ENCODE measurements around the gene WDR27.

DNA sequence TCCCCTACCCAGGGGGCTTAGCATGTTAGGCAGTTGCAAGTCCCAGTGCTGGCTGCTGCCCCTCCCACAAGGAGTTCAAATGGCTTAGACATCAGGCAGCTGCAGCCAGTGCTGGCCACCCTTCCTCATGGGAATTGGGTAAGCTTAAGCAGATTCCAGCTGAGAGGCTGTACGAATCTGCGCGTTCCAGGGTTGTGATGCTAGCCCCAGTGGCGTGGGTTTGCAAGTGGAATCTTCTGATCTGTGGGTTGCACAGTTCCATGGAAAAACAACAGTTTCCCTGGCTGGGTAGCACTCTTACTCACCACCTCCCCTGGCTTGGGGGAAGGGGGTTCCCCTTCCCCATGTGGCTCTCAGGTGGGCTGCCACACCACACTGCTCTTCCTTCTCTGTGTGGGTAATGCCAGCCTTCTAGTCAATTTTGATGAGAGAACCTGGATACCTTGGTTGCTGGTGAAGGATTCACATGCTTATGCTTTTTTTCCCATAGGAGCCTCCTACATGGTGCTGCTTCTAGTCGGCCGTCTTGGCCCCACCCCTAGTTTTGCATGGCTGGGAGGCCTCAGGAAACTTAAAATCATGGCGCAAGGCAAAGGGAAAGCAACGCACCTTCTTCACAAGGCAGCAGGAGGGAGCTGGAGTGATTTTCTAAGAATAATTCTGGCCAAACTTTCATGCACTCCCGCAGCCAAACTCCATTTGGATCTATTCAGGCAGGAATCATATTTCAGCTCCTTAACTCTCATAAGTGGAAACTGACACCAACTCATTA, 36.6 kb upstream of the WDR27 start:
- TF ChIP-seq, protein P1, sequence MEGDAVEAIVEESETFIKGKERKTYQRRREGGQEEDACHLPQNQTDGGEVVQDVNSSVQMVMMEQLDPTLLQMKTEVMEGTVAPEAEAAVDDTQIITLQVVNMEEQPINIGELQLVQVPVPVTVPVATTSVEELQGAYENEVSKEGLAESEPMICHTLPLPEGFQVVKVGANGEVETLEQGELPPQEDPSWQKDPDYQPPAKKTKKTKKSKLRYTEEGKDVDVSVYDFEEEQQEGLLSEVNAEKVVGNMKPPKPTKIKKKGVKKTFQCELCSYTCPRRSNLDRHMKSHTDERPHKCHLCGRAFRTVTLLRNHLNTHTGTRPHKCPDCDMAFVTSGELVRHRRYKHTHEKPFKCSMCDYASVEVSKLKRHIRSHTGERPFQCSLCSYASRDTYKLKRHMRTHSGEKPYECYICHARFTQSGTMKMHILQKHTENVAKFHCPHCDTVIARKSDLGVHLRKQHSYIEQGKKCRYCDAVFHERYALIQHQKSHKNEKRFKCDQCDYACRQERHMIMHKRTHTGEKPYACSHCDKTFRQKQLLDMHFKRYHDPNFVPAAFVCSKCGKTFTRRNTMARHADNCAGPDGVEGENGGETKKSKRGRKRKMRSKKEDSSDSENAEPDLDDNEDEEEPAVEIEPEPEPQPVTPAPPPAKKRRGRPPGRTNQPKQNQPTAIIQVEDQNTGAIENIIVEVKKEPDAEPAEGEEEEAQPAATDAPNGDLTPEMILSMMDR (IDR thresholded peaks at IDR 0.05 in 8 of 11, conservative IDR thresholded peaks at IDR 0.05 in 3 of 11) = no peak
- TF ChIP-seq POLR2AphosphoS5 (IDR thresholded peaks at IDR 0.05) = no peak
- no peak for TF ChIP-seq POLR2A (IDR thresholded peaks at IDR 0.05)

All from spleen (tissue), 7 donors.